ENCODE measurements around the gene ZNF519.

The ZNF519 gene

GRCh38 chr18:14085770-14086457 lies 46.3 kb downstream of the ZNF519 start:
- Histone ChIP-seq H3K27me3 (ENCODE audit: control insufficient read depth, low read length) (no peaks in the 10 kb centered on the region), H3K4me1 (ENCODE audit: control insufficient read depth, low read length) (no peaks in the 10 kb centered on the region), H4K20me1 (ENCODE audit: control insufficient read depth, insufficient read depth, low read depth, low read length) (no peaks in the 10 kb centered on the region), H3F3A (ENCODE audit: control insufficient read depth, insufficient read depth) (no peaks in the 10 kb centered on the region), H3K27ac (ENCODE audit: low read depth, low read length) (no peak overlapping the region), H3K36me3 (ENCODE audit: control insufficient read depth, low read length) (no peaks in the 10 kb centered on the region), H3K4me3 (ENCODE audit: low read length) (no peak overlapping the region), H3K4me2 (ENCODE audit: low read length) (no peak overlapping the region), H3K79me2 (ENCODE audit: control insufficient read depth, low read length) (no peaks in the 10 kb centered on the region), H3K9me2 (replicated peaks; ENCODE audit: control insufficient read depth, low read length) (no peaks in the 10 kb centered on the region), H3K9me3 (ENCODE audit: control insufficient read depth, insufficient read depth, low read length) (no peaks in the 10 kb centered on the region)
- TF ChIP-seq CTCF (IDR thresholded peaks at IDR 0.05; ENCODE audit: low read depth, low read length, poor library complexity, severe bottlenecking) (no peak), EZH2phosphoT487 (IDR thresholded peaks at IDR 0.05; ENCODE audit: borderline replicate concordance, low read length) (no peak)

DNA sequence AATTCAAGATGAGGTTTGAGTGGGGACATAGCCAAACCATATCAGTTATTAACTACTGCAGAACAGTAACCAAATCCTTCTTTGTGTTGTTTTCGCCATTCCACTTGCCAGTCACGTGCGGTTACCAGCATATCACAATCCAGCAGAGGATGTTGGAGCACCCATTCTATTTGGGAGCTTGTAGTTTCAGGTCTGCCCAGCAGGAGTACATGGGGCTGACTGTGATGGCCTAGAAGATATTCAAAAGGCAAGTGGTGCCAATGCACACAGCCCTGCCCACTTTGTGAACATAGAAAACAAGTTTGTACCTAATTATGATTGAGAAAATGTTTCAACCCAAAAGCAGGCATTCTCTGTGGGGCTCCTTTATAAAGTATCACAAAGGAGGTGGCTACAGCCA lies 57.0 kb downstream of the ZNF519 start:
- Histone ChIP-seq H3K27me3 (ENCODE audit: control insufficient read depth, low read length) (no peaks in the 10 kb centered on the region), H3K79me2 (ENCODE audit: control insufficient read depth, low read length) (no peaks in the 10 kb centered on the region), H3K9me2 (replicated peaks; ENCODE audit: control insufficient read depth, low read length) (no peaks in the 10 kb centered on the region), H3K4me2 (ENCODE audit: low read length) (no peak overlapping the region), H3F3A (ENCODE audit: control insufficient read depth, insufficient read depth) (no peaks in the 10 kb centered on the region), H4K20me1 (ENCODE audit: control insufficient read depth, insufficient read depth, low read depth, low read length) (no peaks in the 10 kb centered on the region), H3K27ac (ENCODE audit: low read depth, low read length) (no peak overlapping the region), H3K4me3 (ENCODE audit: low read length) (no peak overlapping the region), H3K9me3 (ENCODE audit: control insufficient read depth, insufficient read depth, low read length) (no peaks in the 10 kb centered on the region), H3K4me1 (ENCODE audit: control insufficient read depth, low read length) (no peaks in the 10 kb centered on the region), H3K36me3 (ENCODE audit: control insufficient read depth, low read length) (no peaks in the 10 kb centered on the region)
- TF ChIP-seq EZH2phosphoT487 (IDR thresholded peaks at IDR 0.05; ENCODE audit: borderline replicate concordance, low read length) (no peak), CTCF (IDR thresholded peaks at IDR 0.05; ENCODE audit: low read depth, low read length, poor library complexity, severe bottlenecking) (no peak)

GRCh38 chr18:14074187-14074586 lies 58.0 kb downstream of the ZNF519 start:
- Histone ChIP-seq H4K20me1 (ENCODE audit: control insufficient read depth, insufficient read depth, low read depth, low read length) (no peaks in the 10 kb centered on the region), H3K9me3 (ENCODE audit: control insufficient read depth, insufficient read depth, low read length) (no peaks in the 10 kb centered on the region), H3K4me2 (ENCODE audit: low read length) (no peak overlapping the region), H3K4me3 (ENCODE audit: low read length) (no peak overlapping the region), H3K79me2 (ENCODE audit: control insufficient read depth, low read length) (no peaks in the 10 kb centered on the region), H3K4me1 (ENCODE audit: control insufficient read depth, low read length) (no peaks in the 10 kb centered on the region), H3K27me3 (ENCODE audit: control insufficient read depth, low read length) (no peaks in the 10 kb centered on the region), H3K36me3 (ENCODE audit: control insufficient read depth, low read length) (no peaks in the 10 kb centered on the region), H3K9me2 (replicated peaks; ENCODE audit: control insufficient read depth, low read length) (no peaks in the 10 kb centered on the region), H3K27ac (ENCODE audit: low read depth, low read length) (no peak overlapping the region), H3F3A (ENCODE audit: control insufficient read depth, insufficient read depth) (no peaks in the 10 kb centered on the region)
- peak; percentile 55 for TF ChIP-seq CTCF (IDR thresholded peaks at IDR 0.05; ENCODE audit: low read depth, low read length, poor library complexity, severe bottlenecking)
- TF ChIP-seq EZH2phosphoT487 (IDR thresholded peaks at IDR 0.05; ENCODE audit: borderline replicate concordance, low read length) = no peak

Data from DOHH2 (cell line).